ENCODE results near the gene SBSN. TPM values are rescaled to one million over a fixed set of nuclear protein-coding genes. Genes with fewer than 3 reads are reported as not detected.

Gene SBSN
- total RNA-seq (under 1 TPM in 1 of 2 donors, not detected in 1; 0.09 TPM), polyA plus RNA-seq (under 1 TPM; 0.08 to 0.39 TPM)
- long read RNA-seq, donor 1 = 0 reads
- long read RNA-seq, donor 2 = 0 reads
- long read RNA-seq, donor 3 = 0 reads
- long read RNA-seq, donor 4 = 0 reads
- long read RNA-seq, donor 5 = 0 reads

- no peaks in the 10 kb centered on the region for H3K36me3 ChIP-seq (ENCODE audit: control insufficient read depth in 4 of 4, insufficient read depth in 4 of 4, low read length in 4 of 4)
- H3K9ac ChIP-seq (ENCODE audit: insufficient read depth in 1 of 2, low read length in 2 of 2) = no peak within 1 kb of the TSS
- 78 to 89% methylated on average over 11 of the region's 11 CpGs for WGBS, 2 donors
- H3K9me3 ChIP-seq (ENCODE audit: control insufficient read depth in 4 of 4, insufficient read depth in 3 of 4, low read length in 3 of 4) = no peaks in the 10 kb centered on the region
- ATAC-seq (ENCODE audit: insufficient read depth, low FRiP score) = no peak
- peaks cover 3 to 28% (median 8%) of the 10 kb centered on the region in 3 donors for H3K27me3 ChIP-seq (ENCODE audit: control insufficient read depth in 3 of 3, insufficient read depth in 3 of 3, low read length in 2 of 3)
- no peak for DNase-seq
- H3K4me3 ChIP-seq = no peak within 1 kb of the TSS
- no peak within 1 kb of the TSS for H3K27ac ChIP-seq (ENCODE audit: low read depth in 1 of 2, low read length in 1 of 2)
- peaks cover 0 to 2% (median 0%) of the 10 kb centered on the region in 5 donors for H3K4me1 ChIP-seq (ENCODE audit: control insufficient read depth in 5 of 5, insufficient read depth in 5 of 5, low read length in 5 of 5)
- TF ChIP-seq CTCF (IDR thresholded peaks at IDR 0.05; ENCODE audit: control extremely low read depth, extremely low read depth) = no peak
These were observed at the start of gene SBSN for GRCh38 chr19:35528218-35529038. Gene SBSN (minus strand): TSS chr19:35528311. CDS start chr19:35528281, 30 bp downstream.

- no peak for TF ChIP-seq CTCF (IDR thresholded peaks at IDR 0.05; ENCODE audit: control extremely low read depth, extremely low read depth)
- Histone ChIP-seq H3K4me1 (ENCODE audit: control insufficient read depth in 5 of 5, insufficient read depth in 5 of 5, low read length in 5 of 5) (no peaks in the 10 kb centered on the region), H3K36me3 (ENCODE audit: control insufficient read depth in 4 of 4, insufficient read depth in 4 of 4, low read length in 4 of 4) (no peaks in the 10 kb centered on the region), H3K9ac (ENCODE audit: insufficient read depth in 1 of 2, low read length in 2 of 2) (no peak overlapping the region), H3K9me3 (ENCODE audit: control insufficient read depth in 4 of 4, insufficient read depth in 3 of 4, low read length in 3 of 4) (peaks cover 0 to 7% (median 0%) of the 10 kb centered on the region in 4 donors), H3K27ac (ENCODE audit: low read depth in 1 of 2, low read length in 1 of 2) (no peak overlapping the region), H3K27me3 (ENCODE audit: control insufficient read depth in 3 of 3, insufficient read depth in 3 of 3, low read length in 2 of 3) (no peaks in the 10 kb centered on the region), H3K4me3 (no peak overlapping the region)
- no peak for DNase-seq
- no peak for ATAC-seq (ENCODE audit: insufficient read depth, low FRiP score)
- 91 to 100% methylated on average over 1 of the region's 1 CpG for WGBS, 2 donors
These were observed 43.4 kb upstream of the SBSN start for GRCh38 chr19:35571406-35571965.

- DNase-seq = no peak
- ATAC-seq (ENCODE audit: insufficient read depth, low FRiP score) = no peak
- Histone ChIP-seq H3K27ac (ENCODE audit: low read depth in 1 of 2, low read length in 1 of 2) (no peak overlapping the region), H3K4me1 (ENCODE audit: control insufficient read depth in 5 of 5, insufficient read depth in 5 of 5, low read length in 5 of 5) (no peaks in the 10 kb centered on the region), H3K9ac (ENCODE audit: insufficient read depth in 1 of 2, low read length in 2 of 2) (no peak overlapping the region), H3K4me3 (no peak overlapping the region), H3K36me3 (ENCODE audit: control insufficient read depth in 4 of 4, insufficient read depth in 4 of 4, low read length in 4 of 4) (no peaks in the 10 kb centered on the region), H3K27me3 (ENCODE audit: control insufficient read depth in 3 of 3, insufficient read depth in 3 of 3, low read length in 2 of 3) (no peaks in the 10 kb centered on the region), H3K9me3 (ENCODE audit: control insufficient read depth in 4 of 4, insufficient read depth in 3 of 4, low read length in 3 of 4) (peaks cover 0 to 2% (median 0%) of the 10 kb centered on the region in 4 donors)
- no peak for TF ChIP-seq CTCF (IDR thresholded peaks at IDR 0.05; ENCODE audit: control extremely low read depth, extremely low read depth)
- 55 to 66% methylated on average over 5 of the region's 5 CpGs for WGBS, 2 donors
These were observed 41.2 kb upstream of the SBSN start for GRCh38 chr19:35569281-35569781.

All from lung (tissue), 16 donors.